ENCODE results near the gene IL34.

Gene IL34

DNA sequence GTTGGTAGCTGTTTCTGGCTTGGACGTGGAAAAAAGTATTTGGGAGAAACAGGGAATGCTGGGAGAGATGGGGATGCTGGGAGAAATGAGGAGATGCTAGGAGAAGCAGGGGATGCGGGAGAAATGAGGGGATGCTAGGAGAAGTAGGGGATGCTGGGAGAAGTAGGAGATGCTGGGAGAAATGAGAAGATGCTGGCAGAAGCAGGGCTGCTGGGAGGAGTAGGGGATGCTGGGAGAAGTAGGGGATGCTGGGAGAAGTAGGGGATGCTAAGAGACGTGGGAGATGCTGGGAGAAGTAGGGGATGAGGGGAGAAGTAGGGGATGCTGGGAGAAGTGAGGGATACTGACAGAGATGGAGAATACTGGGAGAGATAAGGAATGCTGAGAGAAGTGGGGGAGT, 45.6 kb upstream of the IL34 start:
- DNase-seq (ENCODE audit: low read depth in 1 of 2, low spot score in 1 of 2), result no peak
- H3K4me3 ChIP-seq (replicated peaks; ENCODE audit: insufficient read depth, low read length), result no peak overlapping the region
- no peak overlapping the region for H3K27ac ChIP-seq (replicated peaks)
- H3K27me3 ChIP-seq (ENCODE audit: insufficient read depth, poor library complexity, severe bottlenecking), result no peaks in the 10 kb centered on the region
- TF ChIP-seq SPI1 (IDR thresholded peaks at IDR 0.05; ENCODE audit: borderline replicate concordance, low read depth) (no peak), POLR2AphosphoS5 (IDR thresholded peaks at IDR 0.05; ENCODE audit: low read depth) (no peak), GABPA (IDR thresholded peaks at IDR 0.05; ENCODE audit: low read depth) (no peak)
- TF ChIP-seq, protein P1, sequence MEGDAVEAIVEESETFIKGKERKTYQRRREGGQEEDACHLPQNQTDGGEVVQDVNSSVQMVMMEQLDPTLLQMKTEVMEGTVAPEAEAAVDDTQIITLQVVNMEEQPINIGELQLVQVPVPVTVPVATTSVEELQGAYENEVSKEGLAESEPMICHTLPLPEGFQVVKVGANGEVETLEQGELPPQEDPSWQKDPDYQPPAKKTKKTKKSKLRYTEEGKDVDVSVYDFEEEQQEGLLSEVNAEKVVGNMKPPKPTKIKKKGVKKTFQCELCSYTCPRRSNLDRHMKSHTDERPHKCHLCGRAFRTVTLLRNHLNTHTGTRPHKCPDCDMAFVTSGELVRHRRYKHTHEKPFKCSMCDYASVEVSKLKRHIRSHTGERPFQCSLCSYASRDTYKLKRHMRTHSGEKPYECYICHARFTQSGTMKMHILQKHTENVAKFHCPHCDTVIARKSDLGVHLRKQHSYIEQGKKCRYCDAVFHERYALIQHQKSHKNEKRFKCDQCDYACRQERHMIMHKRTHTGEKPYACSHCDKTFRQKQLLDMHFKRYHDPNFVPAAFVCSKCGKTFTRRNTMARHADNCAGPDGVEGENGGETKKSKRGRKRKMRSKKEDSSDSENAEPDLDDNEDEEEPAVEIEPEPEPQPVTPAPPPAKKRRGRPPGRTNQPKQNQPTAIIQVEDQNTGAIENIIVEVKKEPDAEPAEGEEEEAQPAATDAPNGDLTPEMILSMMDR (IDR thresholded peaks at IDR 0.05; ENCODE audit: insufficient read depth, low read length), result no peak
- TF ChIP-seq, protein P2, sequence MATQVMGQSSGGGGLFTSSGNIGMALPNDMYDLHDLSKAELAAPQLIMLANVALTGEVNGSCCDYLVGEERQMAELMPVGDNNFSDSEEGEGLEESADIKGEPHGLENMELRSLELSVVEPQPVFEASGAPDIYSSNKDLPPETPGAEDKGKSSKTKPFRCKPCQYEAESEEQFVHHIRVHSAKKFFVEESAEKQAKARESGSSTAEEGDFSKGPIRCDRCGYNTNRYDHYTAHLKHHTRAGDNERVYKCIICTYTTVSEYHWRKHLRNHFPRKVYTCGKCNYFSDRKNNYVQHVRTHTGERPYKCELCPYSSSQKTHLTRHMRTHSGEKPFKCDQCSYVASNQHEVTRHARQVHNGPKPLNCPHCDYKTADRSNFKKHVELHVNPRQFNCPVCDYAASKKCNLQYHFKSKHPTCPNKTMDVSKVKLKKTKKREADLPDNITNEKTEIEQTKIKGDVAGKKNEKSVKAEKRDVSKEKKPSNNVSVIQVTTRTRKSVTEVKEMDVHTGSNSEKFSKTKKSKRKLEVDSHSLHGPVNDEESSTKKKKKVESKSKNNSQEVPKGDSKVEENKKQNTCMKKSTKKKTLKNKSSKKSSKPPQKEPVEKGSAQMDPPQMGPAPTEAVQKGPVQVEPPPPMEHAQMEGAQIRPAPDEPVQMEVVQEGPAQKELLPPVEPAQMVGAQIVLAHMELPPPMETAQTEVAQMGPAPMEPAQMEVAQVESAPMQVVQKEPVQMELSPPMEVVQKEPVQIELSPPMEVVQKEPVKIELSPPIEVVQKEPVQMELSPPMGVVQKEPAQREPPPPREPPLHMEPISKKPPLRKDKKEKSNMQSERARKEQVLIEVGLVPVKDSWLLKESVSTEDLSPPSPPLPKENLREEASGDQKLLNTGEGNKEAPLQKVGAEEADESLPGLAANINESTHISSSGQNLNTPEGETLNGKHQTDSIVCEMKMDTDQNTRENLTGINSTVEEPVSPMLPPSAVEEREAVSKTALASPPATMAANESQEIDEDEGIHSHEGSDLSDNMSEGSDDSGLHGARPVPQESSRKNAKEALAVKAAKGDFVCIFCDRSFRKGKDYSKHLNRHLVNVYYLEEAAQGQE (IDR thresholded peaks at IDR 0.05; ENCODE audit: insufficient replicate concordance, low read depth), result no peak

DNA sequence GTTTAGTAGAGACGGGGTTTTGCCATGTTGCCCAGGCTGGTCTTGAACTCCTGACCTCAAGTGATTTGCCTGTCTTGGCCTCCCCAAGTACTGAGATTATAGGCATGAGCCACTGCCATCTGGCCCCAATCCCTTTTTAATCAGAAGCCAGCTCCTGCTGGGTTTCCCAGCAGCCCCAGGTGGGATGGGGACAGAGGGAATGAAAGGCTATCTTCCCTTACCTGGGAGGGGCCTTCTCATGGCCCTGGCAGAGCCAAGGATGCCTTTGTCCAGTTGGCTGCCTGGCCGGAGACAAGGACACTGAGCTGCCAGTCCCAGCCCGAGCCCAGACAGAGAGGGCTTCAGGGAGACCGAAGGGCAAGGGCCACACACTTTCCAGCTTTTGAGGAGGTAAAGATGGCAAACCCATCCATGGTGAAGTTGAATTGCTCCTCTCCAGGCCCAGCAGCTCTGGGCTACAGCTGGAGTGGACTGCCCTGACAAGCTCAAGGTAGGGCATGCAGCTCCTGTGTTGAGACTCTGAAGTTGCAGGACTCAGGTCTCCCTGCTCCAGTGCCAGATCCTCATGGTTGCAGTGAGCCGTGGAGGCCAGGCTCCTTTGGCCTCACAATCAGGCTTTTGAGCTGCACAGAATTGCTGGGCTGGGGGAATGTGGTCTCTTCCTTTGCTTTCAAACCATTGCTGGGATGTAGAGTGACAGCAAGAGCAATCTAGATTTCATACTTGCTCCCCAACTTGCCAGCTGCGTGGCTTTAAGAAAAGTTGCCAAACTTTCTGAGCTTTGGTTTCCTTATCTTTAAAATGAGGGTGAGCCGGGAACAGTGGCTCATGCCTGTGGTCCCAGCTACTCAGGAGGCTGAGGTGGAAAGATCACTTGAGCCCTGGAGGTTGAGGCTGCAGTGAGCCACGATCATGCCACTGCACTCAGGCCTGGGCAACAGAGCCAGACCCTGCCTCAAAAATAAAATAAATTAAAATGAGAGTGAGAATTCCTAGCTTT, 44.5 kb upstream of the IL34 start:
- TF ChIP-seq SPI1 (IDR thresholded peaks at IDR 0.05; ENCODE audit: borderline replicate concordance, low read depth) (no peak), POLR2AphosphoS5 (IDR thresholded peaks at IDR 0.05; ENCODE audit: low read depth) (no peak), GABPA (IDR thresholded peaks at IDR 0.05; ENCODE audit: low read depth) (no peak)
- TF ChIP-seq, protein P1 (IDR thresholded peaks at IDR 0.05; ENCODE audit: insufficient read depth, low read length), result no peak
- TF ChIP-seq, protein P2 (IDR thresholded peaks at IDR 0.05; ENCODE audit: insufficient replicate concordance, low read depth), result no peak
- no peak for DNase-seq (ENCODE audit: low read depth in 1 of 2, low spot score in 1 of 2)
- no peak overlapping the region for H3K4me3 ChIP-seq (replicated peaks; ENCODE audit: insufficient read depth, low read length)
- no peaks in the 10 kb centered on the region for H3K27me3 ChIP-seq (ENCODE audit: insufficient read depth, poor library complexity, severe bottlenecking)
- H3K27ac ChIP-seq (replicated peaks), result no peak overlapping the region

DNA sequence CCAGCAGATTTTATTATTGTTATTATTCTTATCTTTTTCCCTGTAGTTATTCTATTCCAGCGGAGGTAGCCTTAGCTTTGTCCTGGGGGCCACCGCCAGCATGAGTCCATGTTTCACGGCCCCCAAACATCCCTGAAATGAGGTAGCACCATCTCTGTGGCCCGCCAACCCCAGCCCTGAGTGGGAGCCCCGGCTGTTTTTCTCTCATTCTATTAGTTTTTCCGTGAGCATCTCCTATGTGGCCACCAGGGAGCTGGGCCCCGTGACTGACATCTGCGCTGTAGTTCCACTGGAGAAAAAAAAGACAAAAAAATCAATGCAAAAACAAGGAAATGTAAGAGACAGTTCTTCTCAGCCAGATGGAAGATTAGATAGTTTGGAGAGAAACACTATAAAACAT, 43.5 kb upstream of the IL34 start:
- DNase-seq (ENCODE audit: low read depth in 1 of 2, low spot score in 1 of 2), result no peak
- Histone ChIP-seq H3K4me3 (replicated peaks; ENCODE audit: insufficient read depth, low read length) (no peak overlapping the region), H3K27ac (replicated peaks) (no peak overlapping the region), H3K27me3 (ENCODE audit: insufficient read depth, poor library complexity, severe bottlenecking) (no peaks in the 10 kb centered on the region)
- TF ChIP-seq, protein P2 (IDR thresholded peaks at IDR 0.05; ENCODE audit: insufficient replicate concordance, low read depth), result no peak
- TF ChIP-seq, protein P1 (IDR thresholded peaks at IDR 0.05; ENCODE audit: insufficient read depth, low read length), result no peak
- no peak for TF ChIP-seq SPI1 (IDR thresholded peaks at IDR 0.05; ENCODE audit: borderline replicate concordance, low read depth)
- no peak for TF ChIP-seq GABPA (IDR thresholded peaks at IDR 0.05; ENCODE audit: low read depth)
- TF ChIP-seq POLR2AphosphoS5 (IDR thresholded peaks at IDR 0.05; ENCODE audit: low read depth), result no peak

Measured in HL-60 (cell line).